ENCODE measurements around the gene MAP3K4. TPM values are rescaled to one million over a fixed set of nuclear protein-coding genes. Genes with fewer than 3 reads are reported as not detected.

MAP3K4 gene
- total RNA-seq, 1 donor from 2014 or later = 59.8 TPM

DNA sequence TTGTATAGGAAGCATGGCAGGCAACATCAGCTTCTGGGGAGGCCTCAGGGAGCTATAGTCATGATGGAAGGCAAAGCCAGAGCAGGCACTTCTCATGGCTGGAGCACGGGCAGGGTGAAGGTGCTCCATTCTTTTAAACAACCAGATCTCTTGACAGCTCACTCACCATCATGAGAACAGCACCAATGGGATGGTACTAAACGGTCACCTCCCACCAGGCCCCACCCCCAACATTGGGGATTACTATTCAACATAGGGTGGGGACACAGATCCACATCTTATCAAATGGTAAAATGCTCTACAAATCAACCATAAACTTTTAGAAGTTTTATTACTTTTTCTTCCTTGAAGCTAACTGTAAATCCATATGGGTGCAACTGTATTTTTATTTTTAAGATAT, 61.5 kb downstream of the MAP3K4 start:
- Mint-ChIP-seq H3K27ac (no peak overlapping the region), H3K4me3 (no peak overlapping the region), H3K4me1 (peaks cover 2% of the 10 kb centered on the region), H3K36me3 (peaks cover 13% of the 10 kb centered on the region), H3K27me3 (ENCODE audit: low read depth) (no peaks in the 10 kb centered on the region), H3K9me3 (no peaks in the 10 kb centered on the region)
- TF ChIP-seq, protein P1, sequence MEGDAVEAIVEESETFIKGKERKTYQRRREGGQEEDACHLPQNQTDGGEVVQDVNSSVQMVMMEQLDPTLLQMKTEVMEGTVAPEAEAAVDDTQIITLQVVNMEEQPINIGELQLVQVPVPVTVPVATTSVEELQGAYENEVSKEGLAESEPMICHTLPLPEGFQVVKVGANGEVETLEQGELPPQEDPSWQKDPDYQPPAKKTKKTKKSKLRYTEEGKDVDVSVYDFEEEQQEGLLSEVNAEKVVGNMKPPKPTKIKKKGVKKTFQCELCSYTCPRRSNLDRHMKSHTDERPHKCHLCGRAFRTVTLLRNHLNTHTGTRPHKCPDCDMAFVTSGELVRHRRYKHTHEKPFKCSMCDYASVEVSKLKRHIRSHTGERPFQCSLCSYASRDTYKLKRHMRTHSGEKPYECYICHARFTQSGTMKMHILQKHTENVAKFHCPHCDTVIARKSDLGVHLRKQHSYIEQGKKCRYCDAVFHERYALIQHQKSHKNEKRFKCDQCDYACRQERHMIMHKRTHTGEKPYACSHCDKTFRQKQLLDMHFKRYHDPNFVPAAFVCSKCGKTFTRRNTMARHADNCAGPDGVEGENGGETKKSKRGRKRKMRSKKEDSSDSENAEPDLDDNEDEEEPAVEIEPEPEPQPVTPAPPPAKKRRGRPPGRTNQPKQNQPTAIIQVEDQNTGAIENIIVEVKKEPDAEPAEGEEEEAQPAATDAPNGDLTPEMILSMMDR (IDR thresholded peaks at IDR 0.05; ENCODE audit: unreplicated experiment) = no peak
- DNase-seq (ENCODE audit: low spot score in 2 of 2, unreplicated experiment in 2 of 2) = no peak

DNA sequence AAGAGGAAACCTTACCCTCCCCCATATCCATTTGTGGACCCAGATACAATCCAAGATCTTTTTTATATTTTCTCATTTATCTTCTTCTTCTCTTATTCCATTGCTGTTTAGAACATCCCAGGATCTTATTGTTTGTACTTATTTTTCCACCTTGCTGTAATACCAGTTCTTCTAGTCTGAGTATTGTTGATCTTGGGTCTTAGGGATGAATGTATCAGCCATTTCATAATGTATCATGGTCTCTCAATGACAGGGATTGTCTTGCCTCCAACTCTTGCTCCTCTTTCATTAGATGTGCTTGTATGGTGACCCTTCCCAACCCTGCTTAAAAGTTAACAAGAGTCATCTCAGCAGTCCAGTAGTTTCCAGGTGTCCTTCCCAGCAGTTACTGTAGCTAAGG, 63.3 kb downstream of the MAP3K4 start:
- Mint-ChIP-seq H3K4me3 (no peak overlapping the region), H3K27me3 (ENCODE audit: low read depth) (no peaks in the 10 kb centered on the region), H3K9me3 (no peaks in the 10 kb centered on the region), H3K36me3 (peaks cover 10% of the 10 kb centered on the region), H3K4me1 (peaks cover 2% of the 10 kb centered on the region), H3K27ac (no peak overlapping the region)
- no peak for DNase-seq (ENCODE audit: low spot score in 2 of 2, unreplicated experiment in 2 of 2)
- TF ChIP-seq, protein P1 (IDR thresholded peaks at IDR 0.05; ENCODE audit: unreplicated experiment) = no peak

GRCh38 chr6:161056451-161056850, 64.9 kb downstream of the MAP3K4 start:
- peaks cover 1% of the 10 kb centered on the region for H3K9me3 Mint-ChIP-seq
- DNase-seq (ENCODE audit: low spot score in 2 of 2, unreplicated experiment in 2 of 2) = no peak
- peaks cover 2% of the 10 kb centered on the region for H3K4me1 Mint-ChIP-seq
- TF ChIP-seq, protein P1 (IDR thresholded peaks at IDR 0.05; ENCODE audit: unreplicated experiment) = no peak
- no peaks in the 10 kb centered on the region for H3K27me3 Mint-ChIP-seq (ENCODE audit: low read depth)
- H3K27ac Mint-ChIP-seq = no peak overlapping the region
- no peak overlapping the region for H3K4me3 Mint-ChIP-seq
- peaks cover 15% of the 10 kb centered on the region for H3K36me3 Mint-ChIP-seq

DNA sequence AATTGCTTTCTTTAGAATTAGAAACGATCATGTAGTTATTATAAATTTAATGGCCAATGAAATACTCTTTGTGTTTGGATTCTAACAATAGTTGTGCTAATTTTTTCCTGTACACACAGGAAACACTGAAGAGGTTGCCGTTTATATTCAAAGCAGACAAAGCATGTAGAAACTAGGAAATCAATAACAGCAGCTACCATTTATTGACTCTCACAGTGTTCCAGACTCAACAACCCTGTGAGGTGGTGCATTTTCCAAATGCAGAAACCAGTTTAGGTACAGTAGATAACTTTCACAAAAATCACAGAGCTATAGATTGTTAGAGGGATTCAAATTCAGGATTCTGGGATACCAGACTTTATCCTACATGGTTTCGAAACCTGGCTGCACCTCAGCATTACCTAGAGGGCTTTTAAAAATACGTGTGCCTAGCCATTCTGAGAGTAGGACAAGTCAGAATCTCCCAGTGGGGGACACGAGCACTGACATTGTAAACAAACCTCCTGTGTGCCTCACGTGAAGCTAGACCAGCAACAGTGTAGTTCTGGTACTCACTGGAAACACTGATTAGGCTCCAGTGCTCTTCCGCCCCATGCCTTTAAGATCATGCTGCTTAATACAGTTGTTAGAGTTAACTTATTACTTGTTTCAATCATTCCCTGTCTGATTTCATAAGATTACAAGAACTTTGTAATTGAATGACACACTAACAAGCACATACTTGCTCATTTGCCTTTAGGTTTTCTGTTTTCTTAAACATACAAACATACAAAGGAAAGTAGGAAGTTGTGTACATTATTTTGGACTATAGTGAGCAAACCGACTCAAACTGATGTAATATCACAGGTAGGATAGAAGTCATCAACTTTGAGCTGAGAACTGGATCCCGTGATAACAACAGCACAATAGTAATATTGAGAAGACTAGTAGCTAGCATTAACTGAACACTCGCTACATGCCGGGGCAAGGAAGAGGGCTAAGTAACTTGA, 65.8 kb downstream of the MAP3K4 start:
- TF ChIP-seq, protein P1 (IDR thresholded peaks at IDR 0.05; ENCODE audit: unreplicated experiment) = no peak
- no peak overlapping the region for H3K27ac Mint-ChIP-seq
- no peak for DNase-seq (ENCODE audit: low spot score in 2 of 2, unreplicated experiment in 2 of 2)
- no peak overlapping the region for H3K4me3 Mint-ChIP-seq
- H3K36me3 Mint-ChIP-seq = peaks cover 16% of the 10 kb centered on the region
- H3K9me3 Mint-ChIP-seq = peaks cover 7% of the 10 kb centered on the region
- H3K4me1 Mint-ChIP-seq = peaks cover 2% of the 10 kb centered on the region
- H3K27me3 Mint-ChIP-seq (ENCODE audit: low read depth) = no peaks in the 10 kb centered on the region

GRCh38 chr6:161058741-161059140, 67.2 kb downstream of the MAP3K4 start:
- Mint-ChIP-seq H3K36me3 (peaks cover 13% of the 10 kb centered on the region), H3K27ac (no peak overlapping the region)
- DNase-seq (ENCODE audit: low spot score in 2 of 2, unreplicated experiment in 2 of 2) = no peak

More at GRCh38 chr6:161058741-161059140, 67.2 kb downstream of the MAP3K4 start:
- Mint-ChIP-seq H3K4me3 (no peak overlapping the region), H3K27me3 (ENCODE audit: low read depth) (no peaks in the 10 kb centered on the region), H3K4me1 (peaks cover 2% of the 10 kb centered on the region), H3K9me3 (peaks cover 7% of the 10 kb centered on the region)
- TF ChIP-seq, protein P1 (IDR thresholded peaks at IDR 0.05; ENCODE audit: unreplicated experiment) = no peak

Data from mesothelial cell of epicardium (in vitro differentiated cells).